PFSK-1 (cell line): Measurements from ENCODE around the gene IL1A.

Source experiments
- FOXP2 ChIP-seq: optimal IDR thresholded peaks from 2 replicates; pipeline ENCODE3; 2011; ENCODE audit warnings: borderline replicate concordance, control low read depth, inconsistent platforms; ENCODE audit not compliant: insufficient read depth; ENCODE audit errors: extremely low read length, extremely low read depth
- POLR2AphosphoS5 ChIP-seq: IDR thresholded peaks from 2 replicates; pipeline ENCODE4 v1.6.1; 2012; ENCODE audit warnings: low read depth, mild to moderate bottlenecking, control low read depth, low read length, moderate library complexity
- REST ChIP-seq, 2 experiments: IDR thresholded peaks; 2 replicates each; pipeline versions ENCODE4 v1.6.1 to v1.8.0; 2011 to 2012; ENCODE audit warnings: low read depth in 2 of 2, low read length in 2 of 2, control low read depth in 1 of 2, inconsistent platforms in 1 of 2, mild to moderate bottlenecking in 1 of 2, moderate library complexity in 1 of 2; ENCODE audit not compliant: insufficient read depth in 1 of 2

GRCh38 chr2:112800881-112801583 lies 16.7 kb upstream of the IL1A start:
- TF ChIP-seq FOXP2 (no peak), POLR2AphosphoS5 (no peak), REST (IDR thresholded peaks at IDR 0.05; ENCODE audit: insufficient read depth in 1 of 2, low read depth in 2 of 2, low read length in 2 of 2) (no peak)
